Measurements from ENCODE around the gene KLF15.

KLF15 gene

DNA sequence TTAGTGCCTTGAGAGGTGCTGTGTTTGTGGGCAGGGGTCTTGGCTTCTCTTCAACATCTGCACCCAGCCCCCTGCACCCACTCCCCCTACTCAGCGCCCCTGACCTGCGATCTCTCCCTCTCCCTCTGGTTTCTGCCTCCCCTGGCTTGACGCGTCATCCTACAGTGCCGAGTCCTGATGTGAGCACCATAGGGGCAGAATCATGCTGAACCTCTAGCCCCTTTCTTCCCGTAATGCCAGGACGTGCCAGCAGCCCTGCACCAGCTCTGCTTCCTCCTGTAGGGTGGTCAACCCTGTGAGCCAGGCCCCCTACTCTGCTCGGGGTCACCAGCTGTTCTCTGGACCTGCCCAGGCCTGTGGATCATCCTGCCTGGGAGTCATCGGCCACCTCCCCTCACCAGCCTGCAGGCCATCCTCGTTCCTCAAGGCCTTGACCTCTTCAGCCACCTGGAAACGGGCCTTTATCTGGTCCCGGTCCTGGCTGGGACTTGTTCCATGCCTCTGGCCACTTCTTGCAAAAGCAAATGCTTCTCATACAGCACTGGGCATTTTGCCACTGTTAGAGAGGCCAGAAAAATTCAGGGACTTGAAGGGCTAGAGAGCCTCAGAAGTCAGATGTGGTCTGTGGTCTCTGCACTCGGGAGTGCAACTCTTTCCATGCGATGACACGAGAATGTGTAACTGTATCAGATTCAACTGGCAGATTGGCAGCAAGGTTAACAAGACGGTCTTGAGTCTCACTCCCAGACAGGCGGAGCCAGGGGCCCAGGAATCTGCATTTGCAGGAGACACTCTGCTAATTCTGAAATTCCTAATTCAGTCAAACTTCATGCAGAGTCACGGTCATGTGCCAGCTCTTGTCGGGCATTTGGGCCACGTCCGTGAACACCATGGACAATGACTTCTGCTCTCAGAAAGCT lies 16.7 kb upstream of the KLF15 start:
- no peaks in the 10 kb centered on the region for H3K4me1 Mint-ChIP-seq (ENCODE audit: low read depth)
- H3K27ac Mint-ChIP-seq = no peak overlapping the region
- no peak overlapping the region for H3K4me3 Mint-ChIP-seq
- no peaks in the 10 kb centered on the region for H3K27me3 Mint-ChIP-seq
- H3K9me3 Mint-ChIP-seq (ENCODE audit: low read depth) = no peaks in the 10 kb centered on the region
- H3K36me3 Mint-ChIP-seq = no peaks in the 10 kb centered on the region

DNA sequence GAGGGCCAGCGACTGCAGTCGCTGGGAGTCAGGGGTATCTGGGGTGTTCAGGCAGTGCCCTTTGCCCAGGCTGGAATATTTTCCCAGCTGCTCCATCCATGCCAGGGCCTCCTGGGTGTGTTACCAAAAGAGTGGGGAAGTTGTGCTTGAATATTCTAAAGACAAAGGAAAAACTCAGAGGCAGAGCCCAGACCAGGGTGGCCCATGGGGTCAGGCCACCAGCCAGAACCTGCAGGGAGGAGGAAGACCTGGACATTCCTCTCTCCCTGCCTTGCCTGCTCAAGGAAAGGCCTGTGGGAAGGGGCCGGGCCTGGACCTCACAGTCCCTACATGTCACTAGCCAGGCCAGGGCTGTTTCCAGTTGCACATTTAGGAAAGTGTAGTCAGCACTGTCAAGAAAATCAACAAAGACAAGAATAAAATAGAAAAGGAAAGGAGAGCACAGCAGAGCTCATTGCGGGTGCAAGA lies 16.0 kb upstream of the KLF15 start:
- H3K4me1 Mint-ChIP-seq (ENCODE audit: low read depth) = no peaks in the 10 kb centered on the region
- no peaks in the 10 kb centered on the region for H3K36me3 Mint-ChIP-seq
- no peak overlapping the region for H3K4me3 Mint-ChIP-seq
- H3K9me3 Mint-ChIP-seq (ENCODE audit: low read depth) = no peaks in the 10 kb centered on the region
- no peaks in the 10 kb centered on the region for H3K27me3 Mint-ChIP-seq
- no peak overlapping the region for H3K27ac Mint-ChIP-seq

DNA sequence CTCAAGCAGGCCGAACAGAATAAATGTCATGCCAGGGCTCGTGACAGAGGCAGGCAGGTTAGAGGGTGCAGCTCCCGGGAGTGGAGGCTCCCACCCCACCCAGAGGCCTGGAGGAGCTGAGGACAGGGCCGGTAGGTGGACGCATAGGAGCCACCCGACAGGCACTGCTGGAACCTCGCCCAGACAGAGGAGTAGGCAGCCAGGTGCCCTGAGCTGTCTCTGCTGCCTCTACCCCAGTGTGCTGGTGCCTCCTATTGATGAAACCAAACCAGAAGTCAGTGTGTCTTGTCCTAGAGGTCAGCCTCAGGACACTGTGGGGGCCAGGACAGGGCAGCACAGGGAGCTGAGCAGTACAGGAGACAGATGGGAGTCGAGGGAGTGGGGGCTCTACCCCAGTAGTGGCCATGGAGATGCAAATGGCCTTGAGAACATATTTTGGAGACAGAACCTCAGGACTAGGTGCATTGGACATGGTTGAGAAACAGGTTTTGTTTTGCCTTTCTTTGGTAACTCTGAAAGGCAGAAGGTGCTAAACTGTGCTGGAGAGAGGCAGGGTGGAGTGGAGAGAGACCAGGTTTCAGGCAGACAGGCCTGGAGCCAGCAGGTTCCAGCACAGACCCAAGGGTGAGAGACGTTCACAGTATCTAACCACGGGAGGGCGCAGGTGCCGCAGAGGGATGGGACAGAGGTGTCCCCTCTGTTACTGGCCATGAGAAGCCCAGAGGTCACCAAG lies 15.4 kb upstream of the KLF15 start:
- Mint-ChIP-seq H3K4me3 (no peak overlapping the region), H3K9me3 (ENCODE audit: low read depth) (no peaks in the 10 kb centered on the region), H3K27me3 (no peaks in the 10 kb centered on the region), H3K4me1 (ENCODE audit: low read depth) (no peaks in the 10 kb centered on the region), H3K27ac (no peak overlapping the region), H3K36me3 (no peaks in the 10 kb centered on the region)

DNA sequence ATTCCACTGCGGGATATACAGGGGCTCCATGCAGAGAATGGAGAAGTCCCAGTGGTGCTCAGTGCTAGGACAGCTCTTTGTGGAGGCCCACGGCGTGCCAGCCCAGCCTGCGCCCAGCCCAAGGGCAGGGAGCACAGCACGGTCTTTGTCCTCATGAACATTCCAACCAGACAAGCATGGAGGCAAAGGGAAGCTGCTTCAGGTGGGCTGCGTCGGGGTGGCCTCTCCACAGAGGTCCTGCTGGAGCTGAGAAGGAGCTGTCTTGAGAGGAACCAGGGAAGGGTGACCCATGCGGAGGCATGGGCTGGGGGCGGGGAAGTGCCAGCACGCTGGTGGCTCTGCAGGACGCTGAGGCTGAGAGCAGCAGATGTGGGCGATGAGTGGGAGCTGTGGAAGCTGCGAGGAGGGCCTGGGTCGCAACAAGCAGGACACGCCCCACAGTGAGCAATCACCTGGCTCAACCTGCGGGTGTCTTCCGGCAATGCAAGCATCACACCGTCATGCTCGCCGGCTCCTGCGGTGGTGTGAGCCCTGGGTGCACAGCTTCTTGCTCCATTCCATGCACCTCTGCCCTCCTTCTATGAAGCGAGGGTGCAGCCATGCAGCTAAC lies 14.0 kb upstream of the KLF15 start:
- no peaks in the 10 kb centered on the region for H3K9me3 Mint-ChIP-seq (ENCODE audit: low read depth)
- no peaks in the 10 kb centered on the region for H3K4me1 Mint-ChIP-seq (ENCODE audit: low read depth)
- H3K27me3 Mint-ChIP-seq = no peaks in the 10 kb centered on the region
- no peak overlapping the region for H3K4me3 Mint-ChIP-seq
- no peak overlapping the region for H3K27ac Mint-ChIP-seq
- H3K36me3 Mint-ChIP-seq = no peaks in the 10 kb centered on the region

DNA sequence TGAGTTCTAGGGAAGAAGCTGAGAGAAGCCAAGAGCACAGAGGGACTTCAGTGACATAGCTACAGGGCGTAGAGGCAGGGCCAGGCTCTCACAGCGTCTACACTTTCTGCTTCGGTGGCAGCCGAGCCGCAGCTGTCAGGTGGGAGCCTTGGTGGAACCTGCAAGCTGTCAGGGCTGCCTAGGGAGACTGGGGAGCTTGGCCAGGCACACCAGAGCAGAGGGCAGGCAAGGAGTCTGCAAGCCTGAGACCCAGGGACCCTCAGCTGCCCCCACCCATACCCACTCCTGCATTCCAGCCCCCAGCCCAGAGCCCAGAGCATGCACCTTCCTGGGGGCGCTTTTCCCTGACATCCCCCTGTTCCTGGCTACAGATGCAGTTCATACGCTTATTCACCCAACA lies 13.4 kb upstream of the KLF15 start:
- H3K9me3 Mint-ChIP-seq (ENCODE audit: low read depth) = no peaks in the 10 kb centered on the region
- H3K4me1 Mint-ChIP-seq (ENCODE audit: low read depth) = no peaks in the 10 kb centered on the region
- no peak overlapping the region for H3K27ac Mint-ChIP-seq
- H3K4me3 Mint-ChIP-seq = no peak overlapping the region
- H3K36me3 Mint-ChIP-seq = no peaks in the 10 kb centered on the region
- no peaks in the 10 kb centered on the region for H3K27me3 Mint-ChIP-seq

DNA sequence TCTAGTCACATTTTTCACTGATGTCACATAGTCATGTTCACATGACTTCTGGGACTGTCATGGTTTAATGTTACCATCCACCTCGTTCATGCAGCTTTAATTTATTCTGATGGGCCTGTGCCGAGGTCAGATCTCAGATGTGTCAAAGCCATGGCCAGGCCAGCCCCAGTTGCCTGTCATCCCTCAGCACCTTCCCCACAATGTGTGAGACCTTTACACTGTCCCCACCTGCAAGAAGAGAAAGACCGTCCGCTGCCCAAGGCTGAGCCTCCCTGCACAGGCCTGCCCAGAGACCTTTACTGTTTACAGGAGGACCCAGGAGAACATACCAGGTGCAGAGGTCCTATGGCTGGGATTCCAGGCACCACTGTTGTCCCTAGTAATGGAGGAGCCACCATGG lies 12.8 kb upstream of the KLF15 start:
- H3K36me3 Mint-ChIP-seq = no peaks in the 10 kb centered on the region
- no peak overlapping the region for H3K27ac Mint-ChIP-seq
- no peaks in the 10 kb centered on the region for H3K4me1 Mint-ChIP-seq (ENCODE audit: low read depth)
- no peak overlapping the region for H3K4me3 Mint-ChIP-seq
- H3K9me3 Mint-ChIP-seq (ENCODE audit: low read depth) = no peaks in the 10 kb centered on the region
- no peaks in the 10 kb centered on the region for H3K27me3 Mint-ChIP-seq

DNA sequence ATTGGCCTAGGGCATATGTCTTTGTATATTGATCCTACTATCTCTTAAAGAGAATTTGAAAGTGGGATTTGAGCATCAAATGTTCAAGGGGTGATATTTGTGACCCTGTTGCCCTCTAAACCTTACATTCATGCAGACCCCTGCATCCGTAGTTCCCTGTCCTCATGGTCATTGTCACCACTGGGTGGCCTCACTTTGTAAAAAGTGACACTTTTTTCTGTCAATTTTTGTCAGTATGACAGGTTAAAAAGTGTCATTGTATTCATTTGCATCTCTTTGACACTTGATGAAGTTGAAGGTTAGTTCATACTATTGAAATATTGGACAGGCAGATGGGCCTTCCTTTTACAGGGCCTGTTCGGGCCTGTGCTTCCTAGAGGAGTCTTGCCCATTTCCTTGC lies 12.3 kb upstream of the KLF15 start:
- no peaks in the 10 kb centered on the region for H3K36me3 Mint-ChIP-seq
- H3K4me3 Mint-ChIP-seq = no peak overlapping the region
- H3K4me1 Mint-ChIP-seq (ENCODE audit: low read depth) = no peaks in the 10 kb centered on the region
- no peaks in the 10 kb centered on the region for H3K27me3 Mint-ChIP-seq
- no peaks in the 10 kb centered on the region for H3K9me3 Mint-ChIP-seq (ENCODE audit: low read depth)
- H3K27ac Mint-ChIP-seq = no peak overlapping the region

DNA sequence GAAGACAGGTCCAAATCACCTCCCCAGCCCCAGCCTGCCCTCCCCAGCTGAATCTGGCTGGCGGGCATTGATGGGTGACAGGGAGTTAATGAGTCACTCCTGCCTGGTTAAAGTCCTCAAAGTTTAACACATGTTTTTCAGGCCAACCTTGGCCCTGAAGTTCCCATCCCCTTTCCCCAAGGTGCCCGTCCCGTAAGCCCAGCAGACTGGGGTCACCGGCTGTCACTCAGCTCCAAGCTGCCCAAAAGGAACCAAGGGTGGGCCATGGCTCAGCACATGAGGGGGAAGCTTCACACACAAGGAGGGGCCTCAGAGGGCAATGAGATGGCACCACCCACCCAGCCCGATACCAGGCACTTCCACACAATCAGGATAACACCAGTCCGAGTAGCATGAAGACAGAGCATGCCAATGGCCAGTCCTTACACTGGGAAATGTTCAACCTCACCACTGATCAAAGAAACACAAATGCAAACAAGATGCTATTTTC lies 10.2 kb upstream of the KLF15 start:
- no peaks in the 10 kb centered on the region for H3K4me1 Mint-ChIP-seq (ENCODE audit: low read depth)
- no peaks in the 10 kb centered on the region for H3K36me3 Mint-ChIP-seq
- H3K27ac Mint-ChIP-seq = no peak overlapping the region
- no peaks in the 10 kb centered on the region for H3K9me3 Mint-ChIP-seq (ENCODE audit: low read depth)
- peaks cover 1% of the 10 kb centered on the region for H3K27me3 Mint-ChIP-seq
- no peak overlapping the region for H3K4me3 Mint-ChIP-seq

DNA sequence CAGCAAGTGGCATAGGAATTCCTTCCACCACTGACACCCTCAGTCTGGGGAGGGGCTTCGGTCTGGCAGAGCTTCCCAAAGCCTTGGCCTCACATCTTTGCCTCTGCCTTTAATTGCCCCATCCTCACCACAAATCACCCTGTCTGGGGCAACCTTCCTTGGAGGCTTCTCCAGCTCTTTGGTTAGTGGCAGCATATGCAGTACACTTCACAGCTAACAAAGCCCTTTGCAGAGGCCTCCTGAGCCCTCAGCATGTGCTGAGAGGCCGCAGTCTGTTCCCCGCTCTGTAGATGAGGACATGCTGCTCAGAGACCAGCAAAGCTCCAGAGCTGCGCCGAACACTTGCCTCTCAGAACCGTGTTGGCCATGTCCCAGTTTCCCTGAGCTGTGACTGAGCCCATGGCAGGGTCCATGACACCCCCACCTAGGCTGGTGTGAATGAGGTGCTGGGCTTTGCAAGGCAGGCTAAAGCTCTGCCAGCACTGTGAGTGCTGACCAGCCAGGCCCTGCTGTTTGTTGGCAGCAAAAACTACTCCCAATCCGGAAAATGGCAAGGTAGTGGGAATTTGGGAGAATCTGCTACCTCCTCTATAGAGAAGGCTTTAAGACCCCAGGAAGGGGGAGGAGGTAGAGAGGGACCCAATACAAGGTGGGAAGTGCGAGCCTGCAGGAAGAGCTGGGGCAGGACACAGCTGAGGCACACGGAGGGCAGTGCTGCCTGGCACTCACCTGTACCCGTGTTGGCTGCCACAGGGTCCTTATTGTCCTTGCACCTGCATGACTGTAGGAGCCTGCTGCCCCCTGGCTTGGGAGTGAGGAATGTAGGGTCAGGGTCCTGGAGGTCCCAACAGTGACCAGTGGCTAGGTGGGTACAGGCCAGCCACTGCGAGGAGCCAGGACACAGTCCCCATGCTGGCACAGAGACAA lies 8.4 kb upstream of the KLF15 start:
- H3K27ac Mint-ChIP-seq = no peak overlapping the region
- no peak overlapping the region for H3K4me3 Mint-ChIP-seq
- no peaks in the 10 kb centered on the region for H3K9me3 Mint-ChIP-seq (ENCODE audit: low read depth)
- H3K4me1 Mint-ChIP-seq (ENCODE audit: low read depth) = no peaks in the 10 kb centered on the region
- H3K36me3 Mint-ChIP-seq = no peaks in the 10 kb centered on the region
- peaks cover 8% of the 10 kb centered on the region for H3K27me3 Mint-ChIP-seq

DNA sequence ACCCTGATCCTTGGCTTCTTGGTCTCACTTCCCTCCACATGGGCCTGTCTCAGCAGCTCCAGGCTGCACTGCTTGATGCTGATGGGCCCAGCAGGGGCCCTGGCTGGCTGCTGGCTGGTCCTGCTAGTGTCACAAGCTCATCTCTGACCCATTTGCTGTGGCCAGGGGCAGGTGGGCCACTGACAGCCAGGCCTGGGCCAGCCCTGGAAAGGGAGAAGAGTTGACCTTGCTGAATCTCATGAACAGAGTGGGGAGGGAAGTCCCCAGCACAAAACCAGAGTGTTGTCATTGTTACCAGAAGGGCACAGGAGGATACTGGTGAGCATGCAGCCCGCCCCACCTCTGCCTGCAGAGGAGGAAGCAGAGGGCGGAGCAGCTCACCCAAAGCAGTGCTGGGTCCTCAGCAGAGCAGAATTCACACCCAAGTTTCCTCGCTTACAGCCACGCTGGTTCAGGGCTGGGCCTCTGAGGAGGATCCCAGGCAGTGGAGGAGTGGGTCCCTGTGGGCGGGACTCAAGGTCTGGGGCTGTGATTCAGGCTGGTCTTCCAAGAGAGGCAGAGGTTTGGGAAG lies 7.6 kb upstream of the KLF15 start:
- Mint-ChIP-seq H3K36me3 (no peaks in the 10 kb centered on the region), H3K4me1 (ENCODE audit: low read depth) (no peaks in the 10 kb centered on the region), H3K4me3 (no peak overlapping the region), H3K9me3 (ENCODE audit: low read depth) (no peaks in the 10 kb centered on the region), H3K27me3 (peaks cover 12% of the 10 kb centered on the region), H3K27ac (no peak overlapping the region)

DNA sequence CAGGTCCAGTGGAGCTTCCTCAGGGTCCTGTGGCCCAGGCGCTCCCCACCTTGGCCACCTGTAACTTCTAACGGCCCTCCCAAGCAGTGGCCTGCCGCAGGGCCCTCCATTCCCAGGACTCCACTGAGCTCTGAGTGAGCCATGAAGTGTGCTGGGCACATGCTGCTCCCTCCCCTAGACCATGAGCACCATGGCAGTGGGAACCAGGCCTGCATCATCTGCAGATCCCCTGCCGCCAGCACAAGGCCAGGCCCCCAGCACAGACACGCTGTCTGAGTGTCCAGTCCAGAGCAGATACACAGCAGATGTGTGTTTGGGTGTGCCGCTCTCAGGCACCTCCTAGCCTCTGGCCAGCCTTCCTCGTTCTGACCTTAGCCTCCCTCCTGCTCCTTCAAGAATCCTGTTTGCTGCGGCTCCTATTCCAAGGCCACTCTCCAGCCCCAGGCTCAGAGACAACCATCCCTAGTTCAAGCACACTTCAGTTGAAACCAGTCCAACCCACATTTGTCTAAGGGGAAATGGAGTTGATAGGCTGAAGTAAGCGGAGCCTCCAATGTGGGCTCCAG lies 7.0 kb upstream of the KLF15 start:
- Mint-ChIP-seq H3K27ac (no peak overlapping the region), H3K4me3 (no peak overlapping the region), H3K9me3 (ENCODE audit: low read depth) (no peaks in the 10 kb centered on the region), H3K4me1 (ENCODE audit: low read depth) (no peaks in the 10 kb centered on the region), H3K36me3 (no peaks in the 10 kb centered on the region), H3K27me3 (peaks cover 18% of the 10 kb centered on the region)

DNA sequence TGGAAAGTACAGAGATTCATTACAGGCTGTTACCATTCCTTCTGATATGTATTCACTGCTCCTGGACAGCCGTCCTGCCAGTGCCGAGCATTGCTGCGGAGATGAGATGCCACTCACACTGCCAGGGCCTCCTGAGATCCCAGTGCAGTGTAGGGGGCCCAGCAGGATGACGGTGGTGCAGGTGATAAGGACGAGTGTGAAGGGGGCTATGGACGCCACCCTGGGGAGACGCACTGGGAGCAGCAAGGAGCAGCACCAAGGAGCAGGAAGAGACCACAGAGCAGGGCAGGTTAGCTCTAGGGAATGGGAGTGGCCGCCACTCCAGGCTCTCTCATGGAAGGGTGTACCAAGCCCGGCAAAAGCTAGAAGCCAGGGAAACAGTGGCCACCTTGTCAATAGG lies 4.0 kb upstream of the KLF15 start:
- H3K4me3 Mint-ChIP-seq = no peak overlapping the region
- no peak overlapping the region for H3K27ac Mint-ChIP-seq
- H3K36me3 Mint-ChIP-seq = no peaks in the 10 kb centered on the region
- H3K9me3 Mint-ChIP-seq (ENCODE audit: low read depth) = no peaks in the 10 kb centered on the region
- H3K27me3 Mint-ChIP-seq = peaks cover 26% of the 10 kb centered on the region
- peaks cover 7% of the 10 kb centered on the region for H3K4me1 Mint-ChIP-seq (ENCODE audit: low read depth)

DNA sequence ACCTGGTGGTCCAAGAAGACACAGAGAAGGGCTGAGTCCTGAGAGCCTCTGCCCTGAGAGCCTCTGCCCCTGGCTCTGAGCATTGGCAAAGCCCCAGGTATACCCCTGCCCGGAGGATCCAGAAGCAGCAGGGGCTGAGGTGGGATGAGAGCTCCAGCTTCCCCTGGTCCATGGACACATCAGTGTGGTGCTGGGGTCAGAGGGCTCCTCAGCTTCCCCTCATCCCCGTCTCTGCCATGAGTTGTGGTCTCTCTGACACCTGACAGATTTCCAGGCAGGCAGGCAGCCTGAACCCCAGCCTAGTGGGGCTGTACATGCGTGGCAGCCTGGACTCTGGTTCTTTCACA lies 3.5 kb upstream of the KLF15 start:
- Mint-ChIP-seq H3K36me3 (no peaks in the 10 kb centered on the region), H3K4me1 (ENCODE audit: low read depth) (peaks cover 8% of the 10 kb centered on the region), H3K27me3 (peaks cover 27% of the 10 kb centered on the region), H3K27ac (no peak overlapping the region), H3K9me3 (ENCODE audit: low read depth) (no peaks in the 10 kb centered on the region), H3K4me3 (no peak overlapping the region)
